Left ventricle myocardium inferior (tissue), 1 donor: ENCODE data around the gene TMEM229A. TPM values are rescaled to one million over a fixed set of nuclear protein-coding genes. Genes with fewer than 3 reads are reported as not detected.

Experiments
- DNase-seq: peaks from one replicate; pipeline ENCODE4 v3.0.0-alpha.2; 2020
- H3K27ac ChIP-seq: fragments of 200-600 bp; replicated peaks from 2 replicates; pipeline ENCODE4 v1.8.0; 2021
- H3K27me3 ChIP-seq: fragments of 200-600 bp; 2 replicates; pipeline ENCODE4 v1.8.0; 2021; ENCODE audit warnings: low read depth
- H3K36me3 ChIP-seq: fragments of 200-600 bp; 2 replicates; pipeline ENCODE4 v1.8.0; 2021
- H3K4me1 ChIP-seq: fragments of 200-600 bp; 2 replicates; pipeline ENCODE4 v1.8.0; 2021
- H3K4me3 ChIP-seq: fragments of 200-600 bp; 2 replicates; pipeline ENCODE4 v1.8.0; 2021; ENCODE audit warnings: mild to moderate bottlenecking, moderate library complexity
- H3K9me3 ChIP-seq: fragments of 200-600 bp; replicated peaks from 2 replicates; pipeline ENCODE4 v1.8.0; 2021
- intact Hi-C: fragments of 100-400 bp; cut with micrococcal nuclease; formaldehyde crosslinking; loops from one replicate; pipeline ENCODE4 v1.11.0; 2022
- total RNA-seq: library from RNA; stranded (reverse); fragmentation: NEBNext Ultra II Directional; extraction: Animal tissue kit (Norgen Biotek cat#: 25700); gene quantifications from one replicate; pipeline ENCODE4 v1.2.1, GENCODE V29; 2021
- TF ChIP-seq, protein P1 (sequence below): fragments of 200-600 bp; IDR thresholded peaks from 2 replicates; pipeline ENCODE4 v1.8.0; 2021; ENCODE audit warnings: antibody characterized with exemption, mild to moderate bottlenecking, borderline replicate concordance
- donor health status: DM: no; HTN: yes; CAD: no; lungs with severe emphysema.

TMEM229A gene
- total RNA-seq, 1 donor from 2014 or later = not detected

DNA sequence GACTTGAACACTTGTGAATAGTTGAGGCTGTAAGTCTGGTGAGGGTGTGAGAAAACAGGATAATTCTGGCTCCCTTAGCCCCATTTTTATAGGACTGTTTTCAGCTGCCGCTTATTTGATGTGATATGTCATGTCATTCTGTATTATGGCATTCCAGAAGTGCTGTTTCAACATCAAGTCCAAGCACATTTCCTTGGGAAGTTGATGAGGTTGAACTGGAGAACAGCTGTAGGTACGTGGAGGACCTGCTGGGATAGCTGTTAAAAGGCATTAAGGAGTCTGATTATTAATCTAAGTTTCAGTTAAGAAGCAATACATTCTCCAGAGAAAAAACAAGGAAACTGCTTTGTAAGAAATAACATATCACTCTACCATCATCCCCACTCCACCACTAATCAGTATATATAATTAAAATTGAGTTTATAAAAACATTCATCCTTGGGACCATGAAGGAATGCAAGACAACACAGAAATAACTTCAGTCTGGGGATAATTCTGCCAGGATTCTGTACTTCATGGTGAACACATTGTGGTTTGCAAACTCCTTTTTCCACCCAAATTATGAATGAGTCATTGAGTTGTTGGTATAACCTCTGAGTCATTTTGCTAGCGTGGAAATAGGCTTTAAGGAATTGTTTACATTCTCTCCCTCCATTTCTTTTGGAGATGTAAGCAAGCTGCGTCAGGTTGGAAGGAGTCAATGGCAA is 39.9 kb upstream of the TMEM229A start:
- intact Hi-C loops = no loop called here
- Histone ChIP-seq H3K27ac (no peak overlapping the region), H3K27me3 (no peaks in the 10 kb centered on the region), H3K4me3 (no peak overlapping the region), H3K36me3 (no peaks in the 10 kb centered on the region), H3K4me1 (no peaks in the 10 kb centered on the region), H3K9me3 (no peaks in the 10 kb centered on the region)
- no peak for DNase-seq
- TF ChIP-seq, protein P1, sequence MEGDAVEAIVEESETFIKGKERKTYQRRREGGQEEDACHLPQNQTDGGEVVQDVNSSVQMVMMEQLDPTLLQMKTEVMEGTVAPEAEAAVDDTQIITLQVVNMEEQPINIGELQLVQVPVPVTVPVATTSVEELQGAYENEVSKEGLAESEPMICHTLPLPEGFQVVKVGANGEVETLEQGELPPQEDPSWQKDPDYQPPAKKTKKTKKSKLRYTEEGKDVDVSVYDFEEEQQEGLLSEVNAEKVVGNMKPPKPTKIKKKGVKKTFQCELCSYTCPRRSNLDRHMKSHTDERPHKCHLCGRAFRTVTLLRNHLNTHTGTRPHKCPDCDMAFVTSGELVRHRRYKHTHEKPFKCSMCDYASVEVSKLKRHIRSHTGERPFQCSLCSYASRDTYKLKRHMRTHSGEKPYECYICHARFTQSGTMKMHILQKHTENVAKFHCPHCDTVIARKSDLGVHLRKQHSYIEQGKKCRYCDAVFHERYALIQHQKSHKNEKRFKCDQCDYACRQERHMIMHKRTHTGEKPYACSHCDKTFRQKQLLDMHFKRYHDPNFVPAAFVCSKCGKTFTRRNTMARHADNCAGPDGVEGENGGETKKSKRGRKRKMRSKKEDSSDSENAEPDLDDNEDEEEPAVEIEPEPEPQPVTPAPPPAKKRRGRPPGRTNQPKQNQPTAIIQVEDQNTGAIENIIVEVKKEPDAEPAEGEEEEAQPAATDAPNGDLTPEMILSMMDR = no peak

- TF ChIP-seq, protein P1 = no peak
- H3K4me1 ChIP-seq = no peaks in the 10 kb centered on the region
- intact Hi-C loops = no loop called here
- H3K9me3 ChIP-seq = no peaks in the 10 kb centered on the region
- H3K36me3 ChIP-seq = no peaks in the 10 kb centered on the region
- DNase-seq = no peak
- no peak overlapping the region for H3K27ac ChIP-seq
- H3K4me3 ChIP-seq = no peak overlapping the region
- no peaks in the 10 kb centered on the region for H3K27me3 ChIP-seq
Observed at GRCh38 chr7:124071843-124072242, 39.0 kb upstream of the TMEM229A start.

GRCh38 chr7:124062171-124062570 is 29.3 kb upstream of the TMEM229A start:
- Histone ChIP-seq H3K9me3 (no peaks in the 10 kb centered on the region), H3K4me1 (no peaks in the 10 kb centered on the region), H3K27ac (no peak overlapping the region), H3K27me3 (no peaks in the 10 kb centered on the region), H3K4me3 (no peak overlapping the region), H3K36me3 (no peaks in the 10 kb centered on the region)
- DNase-seq = no peak
- intact Hi-C loops = no loop called here
- TF ChIP-seq, protein P1 = no peak

DNA sequence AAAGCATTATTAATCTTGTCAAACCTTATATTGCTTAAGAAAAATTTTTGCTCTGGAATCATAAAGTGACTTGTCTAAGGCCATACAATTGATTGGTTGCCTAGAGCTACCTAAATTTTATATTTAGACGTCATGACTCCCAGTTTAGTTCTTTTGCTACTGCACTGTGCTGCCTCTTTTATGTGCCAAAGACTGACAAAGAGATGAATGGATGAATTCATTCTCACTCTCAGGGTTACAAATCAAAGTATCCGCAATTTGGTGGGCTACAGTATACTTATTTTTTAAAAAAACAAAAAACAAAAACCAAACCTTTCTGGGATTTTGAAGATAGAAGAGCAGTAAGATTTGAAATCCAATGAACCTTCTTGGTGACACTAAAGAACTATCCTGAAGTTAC is 27.7 kb upstream of the TMEM229A start:
- Histone ChIP-seq H3K27me3 (no peaks in the 10 kb centered on the region), H3K4me1 (no peaks in the 10 kb centered on the region), H3K4me3 (no peak overlapping the region), H3K36me3 (no peaks in the 10 kb centered on the region), H3K9me3 (no peaks in the 10 kb centered on the region), H3K27ac (no peak overlapping the region)
- DNase-seq = no peak
- intact Hi-C loops = no loop called here
- TF ChIP-seq, protein P1 = no peak

DNA sequence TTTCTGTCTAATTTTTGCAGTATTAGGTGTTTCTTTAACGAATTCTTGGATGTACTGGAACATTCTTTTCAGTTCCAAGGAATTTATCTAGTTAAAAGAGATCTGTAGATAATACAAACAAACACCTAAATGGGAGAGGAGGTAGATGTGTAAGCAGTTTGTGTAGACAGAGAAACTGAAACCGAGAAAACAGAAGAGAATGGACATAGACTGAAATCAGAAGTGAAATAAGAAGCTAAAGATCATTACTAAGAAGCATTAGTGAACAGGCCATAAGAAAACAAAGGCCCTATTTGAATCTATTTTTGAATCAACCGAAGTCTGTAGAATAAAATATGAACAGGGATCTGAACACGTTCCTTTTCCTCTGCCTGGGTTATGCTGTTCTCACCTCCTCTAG is 26.5 kb upstream of the TMEM229A start:
- TF ChIP-seq, protein P1 = no peak
- Histone ChIP-seq H3K4me1 (no peaks in the 10 kb centered on the region), H3K27me3 (no peaks in the 10 kb centered on the region), H3K36me3 (no peaks in the 10 kb centered on the region), H3K4me3 (no peak overlapping the region), H3K27ac (no peak overlapping the region), H3K9me3 (no peaks in the 10 kb centered on the region)
- intact Hi-C loops = no loop called here
- DNase-seq = no peak

GRCh38 chr7:124058515-124058914 is 25.6 kb upstream of the TMEM229A start:
- H3K36me3 ChIP-seq = no peaks in the 10 kb centered on the region
- DNase-seq = no peak
- intact Hi-C loops = no loop called here
- no peak overlapping the region for H3K27ac ChIP-seq
- no peaks in the 10 kb centered on the region for H3K9me3 ChIP-seq
- H3K4me1 ChIP-seq = no peaks in the 10 kb centered on the region
- H3K4me3 ChIP-seq = no peak overlapping the region
- H3K27me3 ChIP-seq = no peaks in the 10 kb centered on the region
- TF ChIP-seq, protein P1 = no peak
